A673 (cell line): ENCODE measurements around the gene TMEM169. TPM values are rescaled to one million over a fixed set of nuclear protein-coding genes. Genes with fewer than 3 reads are reported as not detected.

Source experiments
- BruUV-seq: library from RNA; stranded (reverse); fragments of 400-500 nt; replicated peaks from 2 replicates; lab custom pipeline; 2021; lab: Mats Ljungman, UMichigan
- CTCF ChIA-PET: fragments of 300-600 bp; sonication (Branson Sonifier 250); formaldehyde crosslinking; loops from one replicate; lab custom pipeline; 2022; ENCODE audit warnings: antibody characterized with exemption; lab: Charles Lee
- POLR2A ChIA-PET: fragments of 300-600 bp; sonication (Branson Sonifier 250); formaldehyde crosslinking; loops from one replicate; lab custom pipeline; 2022; ENCODE audit warnings: antibody characterized with exemption; ENCODE audit not compliant: low non-redundant PET; lab: Charles Lee
- DNase-seq: peaks from one replicate; pipeline ENCODE4 v3.0.0-alpha.2; 2015; ENCODE audit warnings: low spot score
- H3K27ac ChIP-seq: fragments of 200-600 bp; sonication (generic); 2 replicates; pipeline ENCODE4 v1.5.1; 2016; ENCODE audit warnings: mixed run types, low read depth, mild to moderate bottlenecking, mixed read lengths, antibody characterized with exemption, low read length; ENCODE audit not compliant: poor library complexity, severe bottlenecking
- H3K27me3 ChIP-seq: fragments of 200-600 bp; sonication (generic); replicated peaks from 2 replicates; pipeline ENCODE4 v1.6.1; 2017; ENCODE audit warnings: mixed run types, low read depth, mild to moderate bottlenecking, mixed read lengths, antibody characterized with exemption, low read length; ENCODE audit not compliant: insufficient read depth, poor library complexity
- H3K36me3 ChIP-seq: fragments of 200-600 bp; sonication (generic); 2 replicates; pipeline ENCODE4 v1.6.1; 2016; ENCODE audit warnings: mixed run types, mild to moderate bottlenecking, mixed read lengths, antibody characterized with exemption, low read length; ENCODE audit not compliant: insufficient read depth, poor library complexity, severe bottlenecking
- H3K4me1 ChIP-seq: fragments of 200-600 bp; sonication (generic); 2 replicates; pipeline ENCODE4 v1.6.1; 2017; ENCODE audit warnings: mixed run types, mild to moderate bottlenecking, mixed read lengths, antibody characterized with exemption, low read length; ENCODE audit not compliant: insufficient read depth, poor library complexity, severe bottlenecking
- H3K4me3 ChIP-seq: fragments of 200-600 bp; sonication (generic); 2 replicates; pipeline ENCODE4 v1.5.1; 2016; ENCODE audit warnings: low read depth, mixed run types, mild to moderate bottlenecking, mixed read lengths, low read length; ENCODE audit not compliant: poor library complexity, severe bottlenecking
- H3K9me3 ChIP-seq: fragments of 200-600 bp; sonication (generic); 2 replicates; pipeline ENCODE4 v1.6.1; 2016; ENCODE audit warnings: mixed run types, low read depth, mild to moderate bottlenecking, mixed read lengths, antibody characterized with exemption, low read length; ENCODE audit not compliant: poor library complexity, severe bottlenecking
- EZH2 ChIP-seq: fragments of 200-600 bp; sonication (generic); IDR thresholded peaks from 2 replicates; pipeline ENCODE4 v1.6.1; 2017; ENCODE audit warnings: borderline replicate concordance, low read depth, mild to moderate bottlenecking, mixed read lengths, antibody characterized with exemption, low read length; ENCODE audit not compliant: poor library complexity, severe bottlenecking
- intact Hi-C: fragments of 100-400 bp; cut with micrococcal nuclease; formaldehyde crosslinking; loops from one replicate; pipeline ENCODE4 v1.10.0; 2022; ENCODE audit not compliant: unreplicated experiment
- total RNA-seq: library from RNA; stranded (reverse); gene quantifications from 2 replicates; pipeline ENCODE4 v1.2.3, GENCODE V29; 2021
- TF ChIP-seq, protein P1 (sequence below): fragments of 300-800, 200-600 bp; sonication (generic); conservative IDR thresholded peaks from 2 replicates; pipeline ENCODE4 v1.5.1; 2017; ENCODE audit warnings: low read depth, mild to moderate bottlenecking, antibody characterized with exemption, low read length, moderate library complexity, mixed read lengths

Gene TMEM169
- total RNA-seq, 1 experiment from 2014 or later = 1.1 TPM

- TF ChIP-seq EZH2 = no peak
- TF ChIP-seq, protein P1, sequence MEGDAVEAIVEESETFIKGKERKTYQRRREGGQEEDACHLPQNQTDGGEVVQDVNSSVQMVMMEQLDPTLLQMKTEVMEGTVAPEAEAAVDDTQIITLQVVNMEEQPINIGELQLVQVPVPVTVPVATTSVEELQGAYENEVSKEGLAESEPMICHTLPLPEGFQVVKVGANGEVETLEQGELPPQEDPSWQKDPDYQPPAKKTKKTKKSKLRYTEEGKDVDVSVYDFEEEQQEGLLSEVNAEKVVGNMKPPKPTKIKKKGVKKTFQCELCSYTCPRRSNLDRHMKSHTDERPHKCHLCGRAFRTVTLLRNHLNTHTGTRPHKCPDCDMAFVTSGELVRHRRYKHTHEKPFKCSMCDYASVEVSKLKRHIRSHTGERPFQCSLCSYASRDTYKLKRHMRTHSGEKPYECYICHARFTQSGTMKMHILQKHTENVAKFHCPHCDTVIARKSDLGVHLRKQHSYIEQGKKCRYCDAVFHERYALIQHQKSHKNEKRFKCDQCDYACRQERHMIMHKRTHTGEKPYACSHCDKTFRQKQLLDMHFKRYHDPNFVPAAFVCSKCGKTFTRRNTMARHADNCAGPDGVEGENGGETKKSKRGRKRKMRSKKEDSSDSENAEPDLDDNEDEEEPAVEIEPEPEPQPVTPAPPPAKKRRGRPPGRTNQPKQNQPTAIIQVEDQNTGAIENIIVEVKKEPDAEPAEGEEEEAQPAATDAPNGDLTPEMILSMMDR = no peak
- no peaks in the 10 kb centered on the region for H3K27me3 ChIP-seq
- no peak for DNase-seq
- H3K9me3 ChIP-seq = no peaks in the 10 kb centered on the region
- no peak overlapping the region for H3K4me3 ChIP-seq
- no peak overlapping the region for H3K27ac ChIP-seq
- H3K4me1 ChIP-seq = no peaks in the 10 kb centered on the region
- intact Hi-C loops = no loop called here
- H3K36me3 ChIP-seq = no peaks in the 10 kb centered on the region
- no TSS peak for BruUV-seq
- CTCF ChIA-PET = no interaction called here
- POLR2A ChIA-PET = no interaction called here
These were observed 13.0 kb downstream of the TMEM169 start for GRCh38 chr2:216094701-216095100.

- POLR2A ChIA-PET = no interaction called here
- CTCF ChIA-PET = no interaction called here
- Histone ChIP-seq H3K27ac (no peak overlapping the region), H3K36me3 (no peaks in the 10 kb centered on the region), H3K4me1 (no peaks in the 10 kb centered on the region), H3K27me3 (no peaks in the 10 kb centered on the region), H3K4me3 (no peak overlapping the region), H3K9me3 (no peaks in the 10 kb centered on the region)
- no peak for TF ChIP-seq EZH2
- TF ChIP-seq, protein P1 = no peak
- DNase-seq = no peak
- intact Hi-C loops = no loop called here
- no TSS peak for BruUV-seq
These were observed 17.0 kb downstream of the TMEM169 start for GRCh38 chr2:216098421-216099334.

- intact Hi-C loops = no loop called here
- TF ChIP-seq, protein P1 = no peak
- no peak for TF ChIP-seq EZH2
- POLR2A ChIA-PET = no interaction called here
- CTCF ChIA-PET = no interaction called here
- Histone ChIP-seq H3K9me3 (no peaks in the 10 kb centered on the region), H3K4me1 (no peaks in the 10 kb centered on the region), H3K27ac (no peak overlapping the region), H3K4me3 (no peak overlapping the region), H3K36me3 (no peaks in the 10 kb centered on the region), H3K27me3 (no peaks in the 10 kb centered on the region)
- DNase-seq = no peak
- BruUV-seq = no TSS peak
These were observed 19.4 kb downstream of the TMEM169 start for GRCh38 chr2:216101109-216101508.
